GM18517 (cell line): ENCODE measurements around the gene HS2ST1.
A peak's percentile ranks its signal among the peaks of the same experiment; 100 is the strongest.
"Not testable (repeated sequence)": the region's sequence is repeated elsewhere in the genome, so short reads cannot be mapped to it uniquely, and the experiment has no call there.

ENCODE experiments used
- ATAC-seq: cut with Tn5 transposase; IDR thresholded peaks from one replicate; pipeline ENCODE4 v1.9.1; 2021; ENCODE audit warnings: mild to moderate bottlenecking, moderate library complexity; ENCODE audit not compliant: unreplicated experiment

The HS2ST1 gene

GRCh38 chr1:87004857-87005256 is 90.4 kb downstream of the HS2ST1 start:
- no peak for ATAC-seq

DNA sequence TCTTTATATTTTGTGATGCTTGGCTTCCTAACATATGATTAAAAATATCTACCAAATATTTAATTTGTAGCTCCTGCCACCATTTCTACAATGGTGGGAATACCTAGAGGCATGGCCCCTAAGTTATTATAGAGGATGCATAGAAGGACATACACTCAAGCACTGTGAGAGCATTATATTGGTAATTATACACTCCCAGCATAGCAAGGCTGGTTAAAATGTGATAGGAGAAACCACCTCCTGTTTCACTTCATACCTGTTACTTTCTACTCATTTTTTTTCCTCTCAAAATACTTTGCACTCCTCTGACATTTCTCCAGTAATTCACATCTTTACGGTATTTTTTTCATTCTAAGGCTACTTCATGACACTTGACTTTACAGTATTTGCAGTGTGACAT is 92.9 kb downstream of the HS2ST1 start:
- ATAC-seq, result no peak

GRCh38 chr1:87013385-87013784 is 99.0 kb downstream of the HS2ST1 start:
- not testable (repeated sequence) for ATAC-seq

GRCh38 chr1:87017998-87018672 is 103.7 kb downstream of the HS2ST1 start:
- ATAC-seq, result no peak

- ATAC-seq, result no peak
These were observed 108.9 kb downstream of the HS2ST1 start for GRCh38 chr1:87023326-87023725.

DNA sequence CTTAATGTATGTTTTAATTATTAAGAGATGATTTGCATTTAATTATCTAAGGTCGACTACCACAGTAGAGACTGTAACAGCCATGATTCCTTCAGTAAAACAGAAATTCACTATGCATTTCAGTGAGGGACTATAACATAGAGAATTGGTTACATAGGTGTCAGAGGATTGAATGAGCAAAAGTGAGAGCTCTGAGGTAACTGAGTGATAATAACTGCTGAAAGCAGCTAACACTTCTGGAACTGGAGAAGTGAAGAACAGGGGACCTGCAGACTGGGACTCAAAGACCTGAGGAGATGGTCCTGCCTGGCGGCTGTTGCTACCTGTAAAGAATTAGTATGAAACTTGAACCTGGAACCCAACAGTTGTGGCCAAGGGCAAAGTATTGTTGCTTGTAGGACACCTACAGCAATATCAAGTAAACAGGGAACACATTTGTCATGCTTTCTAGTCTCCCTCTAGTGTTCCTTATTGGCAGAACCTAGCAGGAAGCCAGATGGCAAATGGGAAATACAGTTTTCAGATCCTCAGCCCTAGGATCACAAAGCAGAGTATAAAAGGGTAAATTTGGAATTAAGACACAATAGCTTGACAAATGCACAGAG is 110.6 kb downstream of the HS2ST1 start:
- peak; percentile 77 for ATAC-seq

DNA sequence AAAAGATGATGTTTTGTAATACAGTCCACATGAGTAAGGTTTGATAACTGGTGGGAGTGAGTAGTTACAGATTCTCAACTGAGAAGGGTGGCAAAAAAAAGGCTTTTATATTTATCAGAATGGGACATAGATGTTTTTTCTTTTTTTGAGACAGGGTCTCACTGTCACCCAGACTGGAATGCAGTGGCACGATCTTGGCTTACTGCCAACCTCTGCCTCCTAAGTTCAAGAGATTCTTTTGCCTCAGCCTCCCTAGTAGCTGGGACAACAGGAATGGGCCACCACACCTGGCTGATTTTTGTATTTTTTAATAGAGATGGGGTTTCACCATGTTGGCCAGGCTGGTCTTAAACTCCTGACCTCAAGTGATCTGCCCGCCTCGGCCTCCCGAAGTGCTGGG is 113.1 kb downstream of the HS2ST1 start:
- not testable (repeated sequence) for ATAC-seq

DNA sequence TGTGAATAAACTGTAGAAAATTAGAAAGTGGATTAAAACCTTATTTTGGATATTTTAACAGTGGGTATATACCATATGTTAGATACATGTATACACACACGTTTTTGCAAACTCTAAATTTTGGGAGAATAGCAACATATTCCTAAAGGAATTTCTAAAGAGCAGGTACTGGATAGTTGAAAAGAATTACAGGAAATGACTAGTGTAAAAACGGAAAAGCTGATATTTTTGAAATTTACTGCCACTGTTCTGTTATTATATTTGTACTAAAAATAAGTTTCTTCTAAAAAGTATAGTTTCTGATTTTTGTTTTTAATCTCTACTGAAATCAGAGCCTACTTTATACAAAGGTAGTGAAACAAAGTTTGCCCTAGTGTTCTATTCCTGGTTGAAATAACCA is 114.1 kb downstream of the HS2ST1 start:
- no peak for ATAC-seq

DNA sequence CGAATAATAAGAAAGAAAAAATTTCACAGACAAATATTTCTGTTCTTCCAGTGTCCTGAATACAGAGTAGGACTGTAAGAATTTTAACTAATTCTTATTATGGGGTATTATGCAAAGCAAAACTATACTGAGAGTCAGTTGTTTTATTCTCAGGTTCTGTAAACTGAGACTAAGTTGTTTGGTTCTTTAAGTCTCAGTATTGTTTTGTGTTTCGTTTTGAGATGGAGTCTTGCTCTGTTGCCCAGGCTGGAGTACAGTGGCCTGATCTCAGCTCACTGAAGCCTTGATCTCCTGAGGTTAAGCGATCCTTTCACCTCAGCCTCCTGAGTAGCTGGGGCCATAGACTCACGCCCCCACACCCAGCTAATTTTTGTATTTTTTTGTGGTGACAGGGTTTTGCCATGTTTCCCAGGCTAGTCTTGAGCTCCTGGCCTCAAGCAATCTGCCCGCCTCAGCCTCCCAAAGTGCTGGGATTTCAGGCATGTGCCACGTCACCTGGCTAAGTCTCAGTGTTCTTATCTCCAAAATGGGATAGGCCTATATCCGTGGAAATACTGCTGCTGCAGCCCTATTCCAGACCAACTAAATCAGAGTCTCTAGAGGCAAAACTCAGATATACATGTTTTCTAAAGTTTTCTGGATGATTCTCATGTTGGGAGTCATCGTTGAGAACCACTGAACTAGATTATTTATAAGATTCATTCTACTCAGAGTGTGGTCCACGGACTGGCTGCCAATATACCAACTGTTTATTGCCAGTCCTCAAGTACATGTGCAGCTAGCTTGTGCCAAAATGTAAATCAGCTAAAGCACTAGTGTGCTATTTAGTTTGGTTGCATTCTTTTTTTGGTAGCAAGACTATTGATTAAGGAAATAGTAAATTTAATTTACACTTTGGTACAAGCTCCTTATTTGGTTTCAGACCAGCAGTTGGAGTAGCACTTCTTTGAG is 116.6 kb downstream of the HS2ST1 start:
- peak; percentile 97 for ATAC-seq

- ATAC-seq, result no peak
These were observed 119.9 kb downstream of the HS2ST1 start for GRCh38 chr1:87034351-87034750.

- ATAC-seq, result no peak
These were observed 124.7 kb downstream of the HS2ST1 start for GRCh38 chr1:87039096-87039495.

DNA sequence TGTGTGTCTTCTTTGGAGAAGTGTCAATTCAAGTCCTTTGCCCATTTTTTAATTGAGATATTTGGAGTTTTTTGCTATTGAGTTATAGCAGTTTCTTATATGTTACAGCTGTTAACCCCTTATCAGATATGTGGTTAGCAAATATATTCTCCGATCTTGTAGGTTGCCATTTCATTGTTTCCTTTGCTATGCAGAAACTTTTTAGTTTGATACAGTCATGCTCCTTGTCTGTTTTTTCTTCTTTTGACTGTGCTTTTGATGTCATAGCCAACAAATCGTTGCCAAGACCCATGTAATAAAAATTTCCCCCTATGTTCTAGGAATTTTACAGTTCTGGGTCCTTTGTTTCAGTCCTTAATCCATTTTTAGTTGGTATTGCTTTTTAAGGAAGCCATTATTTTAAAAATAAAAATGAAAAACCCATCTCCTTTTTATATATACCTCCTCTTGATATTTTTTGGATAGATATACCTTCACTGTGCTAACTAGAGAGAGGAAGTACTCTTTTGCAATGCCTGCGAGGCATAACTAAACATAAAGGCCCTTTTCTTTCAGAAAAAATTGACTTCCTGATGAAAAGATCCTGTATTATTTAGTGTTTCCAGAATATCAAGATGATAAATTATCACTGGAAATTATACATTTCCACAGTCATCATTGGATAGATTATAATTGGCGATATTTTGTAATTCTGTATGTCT is 127.8 kb downstream of the HS2ST1 start:
- ATAC-seq, result no peak

DNA sequence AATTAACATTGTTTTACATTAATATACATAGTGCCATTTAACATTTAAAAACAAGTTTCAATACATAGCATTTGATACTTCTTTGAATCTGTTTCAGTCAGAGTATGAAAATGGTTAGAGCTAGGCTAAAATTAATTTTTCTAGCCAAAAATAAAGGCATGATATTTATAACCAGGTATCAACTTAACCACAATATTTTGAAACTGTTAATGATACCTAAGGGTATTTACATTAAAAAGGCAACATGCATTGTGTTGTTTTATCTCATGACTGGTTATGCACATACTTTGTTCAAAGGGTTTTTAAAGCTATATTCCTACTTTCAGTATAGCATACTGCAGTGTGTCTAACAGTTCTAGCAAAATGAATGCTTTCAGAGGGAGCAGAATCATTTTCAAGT is 130.0 kb downstream of the HS2ST1 start:
- ATAC-seq, result peak; percentile 56

DNA sequence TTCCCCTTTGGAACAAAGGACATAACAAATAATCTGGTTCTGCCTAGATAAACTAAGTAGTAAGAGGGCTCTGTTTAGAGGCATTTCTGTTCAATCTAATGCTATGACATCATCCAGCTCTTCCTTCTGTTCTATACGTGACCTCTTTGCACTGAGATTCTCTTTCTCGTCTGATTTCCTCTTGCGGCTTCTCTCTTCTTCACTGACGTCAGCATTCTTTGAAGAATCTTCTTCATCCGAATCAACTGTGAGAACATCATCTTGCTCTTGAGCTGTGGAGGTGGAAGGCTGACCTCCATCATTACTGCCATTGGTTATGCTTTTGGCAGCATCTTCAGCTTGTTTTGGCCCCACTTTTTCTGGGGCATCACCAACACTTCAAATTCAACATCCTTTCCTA is 130.4 kb downstream of the HS2ST1 start:
- ATAC-seq, result peak; percentile 84

- peak; percentile 34 for ATAC-seq
These were observed 131.4 kb downstream of the HS2ST1 start for GRCh38 chr1:87045761-87046304.

DNA sequence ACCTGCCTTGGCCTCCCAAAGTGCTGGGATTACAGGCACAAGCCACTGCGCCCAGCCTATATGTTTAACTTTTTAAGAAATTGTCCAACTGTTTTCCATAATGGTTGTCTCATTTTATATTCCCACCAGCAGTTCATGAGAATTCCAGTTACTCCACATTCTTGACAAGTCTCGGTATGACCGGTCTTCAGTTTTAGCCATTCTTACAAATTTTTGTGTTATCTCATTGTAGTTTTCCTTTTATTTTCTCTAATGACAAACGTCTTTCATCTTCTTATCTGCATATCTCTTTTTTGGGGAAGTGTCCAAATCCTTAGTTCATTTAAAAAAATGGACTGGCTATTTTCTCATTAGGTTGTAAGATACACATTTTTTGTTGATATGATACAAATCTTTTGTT is 132.5 kb downstream of the HS2ST1 start:
- no peak for ATAC-seq

DNA sequence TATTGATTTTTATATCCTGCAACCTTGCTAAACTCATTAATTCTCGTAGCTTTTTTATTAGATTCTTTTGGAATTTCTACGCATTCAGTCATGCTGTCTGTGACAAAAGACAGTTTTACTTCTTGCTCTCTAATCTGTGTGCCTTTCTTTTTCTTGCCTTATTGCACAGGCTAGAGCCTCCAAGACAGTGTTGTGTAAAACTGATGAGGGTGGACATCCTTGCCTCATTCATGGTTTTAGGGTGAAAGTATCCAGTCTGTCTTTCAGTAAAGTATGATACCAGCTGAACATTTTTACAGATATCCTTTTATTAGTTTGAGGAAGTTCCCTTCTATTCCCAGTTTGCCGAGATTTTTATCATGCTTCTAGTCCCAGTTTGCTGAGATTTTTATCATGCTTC is 133.8 kb downstream of the HS2ST1 start:
- ATAC-seq, result no peak

DNA sequence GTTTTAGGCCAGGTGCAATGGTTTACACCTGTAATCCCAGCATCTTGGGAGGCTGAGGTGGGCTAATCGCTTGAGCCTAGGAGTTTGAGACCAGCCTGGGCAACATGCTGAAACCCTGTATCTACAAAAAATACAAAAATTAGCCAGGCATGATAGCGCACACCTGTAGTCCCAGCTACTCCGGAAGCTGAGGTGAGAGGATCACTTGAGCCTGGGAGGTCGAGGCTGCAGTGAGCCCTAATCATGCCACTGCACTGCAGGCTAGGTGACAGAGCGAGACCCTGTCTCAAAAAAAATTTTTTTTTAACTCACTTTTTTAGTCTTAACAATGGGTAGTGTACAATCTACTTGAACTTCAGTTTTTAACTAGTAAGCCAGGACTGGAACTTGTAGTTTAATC is 137.5 kb downstream of the HS2ST1 start:
- no peak for ATAC-seq

- ATAC-seq, result no peak
These were observed 138.0 kb downstream of the HS2ST1 start for GRCh38 chr1:87052400-87052799.

DNA sequence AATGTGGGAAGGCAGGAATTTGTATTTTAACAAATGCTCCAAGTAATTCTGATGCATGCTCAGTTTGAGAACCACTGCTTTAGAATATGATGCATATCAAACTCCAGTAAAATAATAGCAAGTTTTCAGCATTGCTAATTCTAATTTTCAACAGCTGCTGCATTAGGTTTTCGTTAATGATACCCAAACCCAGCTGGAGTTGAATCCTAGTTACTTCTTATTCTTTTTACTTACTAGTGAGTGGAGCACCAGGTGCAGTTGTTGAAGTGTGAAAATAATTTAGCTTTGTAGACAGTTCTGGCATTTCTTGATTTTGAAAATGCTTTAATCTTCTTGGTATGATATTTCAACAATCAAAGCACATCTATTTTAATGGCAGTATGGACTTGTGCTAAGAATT is 138.5 kb downstream of the HS2ST1 start:
- no peak for ATAC-seq

GRCh38 chr1:87053446-87053845 is 139.0 kb downstream of the HS2ST1 start:
- ATAC-seq, result no peak
